ENCODE results near the gene GPC3. TPM values are rescaled to one million over a fixed set of nuclear protein-coding genes. Genes with fewer than 3 reads are reported as not detected.

The GPC3 gene
- total RNA-seq, 1 experiment from 2014 or later = not detected

DNA sequence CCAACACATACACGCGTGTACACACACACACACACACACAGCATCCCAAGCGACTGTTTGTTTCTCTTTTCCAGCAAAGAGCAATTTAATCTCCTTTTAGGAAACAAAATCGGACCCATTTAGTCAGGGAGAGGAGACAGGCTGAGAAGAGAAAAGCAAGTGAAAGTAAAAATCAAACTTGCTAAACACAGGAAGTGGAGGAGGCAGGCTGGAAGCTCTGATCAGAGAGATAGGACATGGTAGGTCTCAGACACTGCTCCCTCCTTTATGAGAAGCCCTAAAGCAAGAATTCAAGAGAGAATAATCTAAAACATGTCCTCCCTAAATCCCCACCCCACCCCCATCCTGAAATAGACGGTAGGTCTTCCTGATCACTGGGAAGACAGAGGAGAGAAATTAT is 62.3 kb downstream of the GPC3 start:
- H3K27me3 ChIP-seq (ENCODE audit: insufficient read depth, low read depth) = no peaks in the 10 kb centered on the region
- no peaks in the 10 kb centered on the region for H3K9me2 ChIP-seq (ENCODE audit: insufficient read depth)
- no peak for DNase-seq
- H4K20me1 ChIP-seq (ENCODE audit: insufficient read depth) = no peaks in the 10 kb centered on the region
- H3K27ac ChIP-seq = no peak overlapping the region
- H3K36me3 ChIP-seq (ENCODE audit: low read depth) = no peaks in the 10 kb centered on the region
- no peaks in the 10 kb centered on the region for H3F3A ChIP-seq (ENCODE audit: insufficient read depth, low read depth)
- no TSS peak for BruUV-seq (replicated peaks)
- H3K4me3 ChIP-seq = no peak overlapping the region
- POLR2A ChIA-PET (ENCODE audit: unreplicated experiment) = no interaction called here
- H3K4me1 ChIP-seq (replicated peaks; ENCODE audit: insufficient read depth) = no peaks in the 10 kb centered on the region
- intact Hi-C loops (cut with micrococcal nuclease; ENCODE audit: unreplicated experiment) = loop anchor here (2.0 to 10.0 kb wide), 2 partner anchors 130 to 218 kb away; no protein-coding TSS in a partner anchor
- no peaks in the 10 kb centered on the region for H3K79me2 ChIP-seq (ENCODE audit: low read depth)
- H3K9me3 ChIP-seq (ENCODE audit: insufficient read depth, low read depth) = no peaks in the 10 kb centered on the region
- TF ChIP-seq, protein P1, sequence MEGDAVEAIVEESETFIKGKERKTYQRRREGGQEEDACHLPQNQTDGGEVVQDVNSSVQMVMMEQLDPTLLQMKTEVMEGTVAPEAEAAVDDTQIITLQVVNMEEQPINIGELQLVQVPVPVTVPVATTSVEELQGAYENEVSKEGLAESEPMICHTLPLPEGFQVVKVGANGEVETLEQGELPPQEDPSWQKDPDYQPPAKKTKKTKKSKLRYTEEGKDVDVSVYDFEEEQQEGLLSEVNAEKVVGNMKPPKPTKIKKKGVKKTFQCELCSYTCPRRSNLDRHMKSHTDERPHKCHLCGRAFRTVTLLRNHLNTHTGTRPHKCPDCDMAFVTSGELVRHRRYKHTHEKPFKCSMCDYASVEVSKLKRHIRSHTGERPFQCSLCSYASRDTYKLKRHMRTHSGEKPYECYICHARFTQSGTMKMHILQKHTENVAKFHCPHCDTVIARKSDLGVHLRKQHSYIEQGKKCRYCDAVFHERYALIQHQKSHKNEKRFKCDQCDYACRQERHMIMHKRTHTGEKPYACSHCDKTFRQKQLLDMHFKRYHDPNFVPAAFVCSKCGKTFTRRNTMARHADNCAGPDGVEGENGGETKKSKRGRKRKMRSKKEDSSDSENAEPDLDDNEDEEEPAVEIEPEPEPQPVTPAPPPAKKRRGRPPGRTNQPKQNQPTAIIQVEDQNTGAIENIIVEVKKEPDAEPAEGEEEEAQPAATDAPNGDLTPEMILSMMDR (conservative IDR thresholded peaks at IDR 0.05) = no peak
- no peak for TF ChIP-seq EZH2 (IDR thresholded peaks at IDR 0.05; ENCODE audit: low read depth)
- 0 out of 2 replicates have a peak overlapping the region, but pooled peaks have one; percentile 62 for H2AFZ ChIP-seq
- no peak overlapping the region for H3K4me2 ChIP-seq
- CTCF ChIA-PET = no interaction called here

GRCh38 chrX:133922390-133922771 is 63.0 kb downstream of the GPC3 start:
- no peaks in the 10 kb centered on the region for H3F3A ChIP-seq (ENCODE audit: insufficient read depth, low read depth)
- no peaks in the 10 kb centered on the region for H3K9me2 ChIP-seq (ENCODE audit: insufficient read depth)
- ChIA-PET POLR2A (ENCODE audit: unreplicated experiment) (no interaction called here), CTCF (no interaction called here)
- no peaks in the 10 kb centered on the region for H3K36me3 ChIP-seq (ENCODE audit: low read depth)
- no peak overlapping the region for H3K4me2 ChIP-seq
- intact Hi-C loops (cut with micrococcal nuclease; ENCODE audit: unreplicated experiment) = loop anchor here (2.0 to 10.0 kb wide), 2 partner anchors 130 to 218 kb away; no protein-coding TSS in a partner anchor
- no peaks in the 10 kb centered on the region for H3K9me3 ChIP-seq (ENCODE audit: insufficient read depth, low read depth)
- BruUV-seq (replicated peaks) = no TSS peak
- H2AFZ ChIP-seq = no peak overlapping the region
- H3K4me3 ChIP-seq = no peak overlapping the region
- no peak overlapping the region for H3K27ac ChIP-seq
- DNase-seq = no peak
- TF ChIP-seq EZH2 (IDR thresholded peaks at IDR 0.05; ENCODE audit: low read depth) = no peak
- TF ChIP-seq, protein P1 (conservative IDR thresholded peaks at IDR 0.05) = no peak
- H3K79me2 ChIP-seq (ENCODE audit: low read depth) = no peaks in the 10 kb centered on the region
- H4K20me1 ChIP-seq (ENCODE audit: insufficient read depth) = no peaks in the 10 kb centered on the region
- no peaks in the 10 kb centered on the region for H3K27me3 ChIP-seq (ENCODE audit: insufficient read depth, low read depth)
- no peaks in the 10 kb centered on the region for H3K4me1 ChIP-seq (replicated peaks; ENCODE audit: insufficient read depth)

- H2AFZ ChIP-seq = no peak overlapping the region
- no peaks in the 10 kb centered on the region for H3F3A ChIP-seq (ENCODE audit: insufficient read depth, low read depth)
- CTCF ChIA-PET = no interaction called here
- H4K20me1 ChIP-seq (ENCODE audit: insufficient read depth) = no peaks in the 10 kb centered on the region
- intact Hi-C loops (cut with micrococcal nuclease; ENCODE audit: unreplicated experiment) = loop anchor here (2.0 to 10.0 kb wide), 2 partner anchors 129 to 217 kb away; no protein-coding TSS in a partner anchor
- BruUV-seq (replicated peaks) = no TSS peak
- H3K36me3 ChIP-seq (ENCODE audit: low read depth) = no peaks in the 10 kb centered on the region
- no peaks in the 10 kb centered on the region for H3K79me2 ChIP-seq (ENCODE audit: low read depth)
- no peak overlapping the region for H3K4me2 ChIP-seq
- POLR2A ChIA-PET (ENCODE audit: unreplicated experiment) = no interaction called here
- H3K4me3 ChIP-seq = no peak overlapping the region
- no peaks in the 10 kb centered on the region for H3K9me3 ChIP-seq (ENCODE audit: insufficient read depth, low read depth)
- H3K9me2 ChIP-seq (ENCODE audit: insufficient read depth) = no peaks in the 10 kb centered on the region
- H3K27ac ChIP-seq = no peak overlapping the region
- TF ChIP-seq, protein P1 (conservative IDR thresholded peaks at IDR 0.05) = peak; percentile 72
- no peak for TF ChIP-seq EZH2 (IDR thresholded peaks at IDR 0.05; ENCODE audit: low read depth)
- no peaks in the 10 kb centered on the region for H3K4me1 ChIP-seq (replicated peaks; ENCODE audit: insufficient read depth)
- DNase-seq = peak in 1 of 2 experiments; percentile 29
- no peaks in the 10 kb centered on the region for H3K27me3 ChIP-seq (ENCODE audit: insufficient read depth, low read depth)
These were observed 63.5 kb downstream of the GPC3 start for GRCh38 chrX:133921764-133922389.
